ENCODE measurements around the gene TSPO2. TPM values are rescaled to one million over a fixed set of nuclear protein-coding genes. Genes with fewer than 3 reads are reported as not detected.

Gene TSPO2
- total and polyA plus RNA-seq, 2 donors (not counting 3 experiments of a cell fraction or from before 2014, with no cell fraction given), result not detected

DNA sequence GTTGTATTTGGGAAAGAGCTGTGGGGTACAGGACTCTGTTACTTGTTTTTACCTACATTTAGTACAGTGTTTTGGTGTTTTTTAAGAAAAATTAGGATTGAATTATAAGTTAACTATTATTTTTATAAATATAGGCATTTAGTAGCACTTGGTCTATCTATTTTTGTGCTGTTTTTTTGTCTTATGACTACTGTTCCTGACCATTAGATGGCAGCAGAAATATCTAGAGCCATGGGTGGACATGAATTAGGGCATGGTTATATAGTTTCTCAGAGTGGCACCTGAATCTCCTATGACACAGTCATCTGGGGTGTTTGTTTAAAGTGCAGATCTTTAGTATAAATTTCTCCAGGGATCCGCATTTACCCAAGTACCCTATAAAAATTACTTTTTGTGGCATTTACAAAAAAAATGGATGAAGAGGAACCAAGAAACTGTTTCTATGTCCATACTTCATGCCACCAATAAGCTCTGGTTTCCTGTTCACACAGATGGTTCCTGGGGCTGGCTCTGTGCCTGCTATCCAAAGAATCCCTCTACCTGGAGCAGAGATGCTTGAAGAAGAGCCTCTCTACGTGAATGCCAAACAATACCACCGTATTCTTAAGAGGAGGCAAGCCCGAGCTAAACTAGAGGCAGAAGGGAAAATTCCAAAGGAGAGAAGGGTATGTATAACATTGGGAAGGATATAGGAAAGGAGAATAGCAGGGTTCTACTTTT, 50.3 kb downstream of the TSPO2 start:
- BruUV-seq (replicated peaks), result no TSS peak
- dilution Hi-C loops (cut with MboI; ENCODE audit: extremely low pct_ligation_motif_present, low sequenced_read_pairs) (no loop called here), intact Hi-C loops (cut with micrococcal nuclease) (loop anchor here (1.0 to 2.0 kb wide), 2 partner anchors 90 to 226 kb away; no protein-coding TSS in a partner anchor)
- H3K4me2 ChIP-seq (ENCODE audit: insufficient read depth, low read length), result no peak overlapping the region
- DNase-seq (ENCODE audit: low read depth, low spot score) (peak; percentile 36), FAIRE-seq (peak; percentile 57)
- POLR2A ChIA-PET, result no interaction called here
- H3K27ac ChIP-seq (ENCODE audit: insufficient read depth, low read depth, low read length), result no peak overlapping the region
- no peaks in the 10 kb centered on the region for H3K9me3 ChIP-seq (replicated peaks; ENCODE audit: control insufficient read depth, insufficient read depth, low read length)
- H3K9me1 ChIP-seq (replicated peaks; ENCODE audit: control insufficient read depth, extremely low read depth, insufficient read depth, low read length), result no peaks in the 10 kb centered on the region
- no peaks in the 10 kb centered on the region for H3K27me3 ChIP-seq (ENCODE audit: control insufficient read depth in 2 of 2, insufficient read depth in 2 of 2, low read length in 2 of 2)
- no peak overlapping the region for H3K4me3 ChIP-seq (replicated peaks in 1 of 3; ENCODE audit: insufficient read depth in 1 of 3, low read depth in 1 of 3, low read length in 3 of 3)
- peaks cover 2% of the 10 kb centered on the region for H3K79me2 ChIP-seq (ENCODE audit: control insufficient read depth, insufficient read depth, low read length)
- peaks cover 26 to 59% of the 10 kb centered on the region in 2 experiments for H3K36me3 ChIP-seq (ENCODE audit: control insufficient read depth in 2 of 2, extremely low read depth in 1 of 2, insufficient read depth in 2 of 2, low read length in 2 of 2)
- H3K9ac ChIP-seq (replicated peaks; ENCODE audit: extremely low read depth, insufficient read depth, low read length), result no peak overlapping the region
- H3K4me1 ChIP-seq (ENCODE audit: control insufficient read depth, extremely low read depth, insufficient read depth, low read length), result peaks cover 16% of the 10 kb centered on the region
- no peak overlapping the region for H2AFZ ChIP-seq (ENCODE audit: low read depth, low read length)
- CTCF ChIA-PET, result interaction anchor here (0.9 to 6.1 kb wide), 8 partner anchors 10 to 214 kb away, joined by 3 to 89 read pairs (median 4); no protein-coding TSS in a partner anchor
- H4K20me1 ChIP-seq (replicated peaks; ENCODE audit: control insufficient read depth, extremely low read depth, insufficient read depth, low read length), result no peaks in the 10 kb centered on the region
- no peak for TF ChIP-seq MAX (IDR thresholded peaks at IDR 0.05; ENCODE audit: insufficient read depth, insufficient read length)
- TF ChIP-seq CTCF (IDR thresholded peaks at IDR 0.05; ENCODE audit: extremely low read depth in 1 of 2, insufficient read depth in 1 of 2, low read depth in 1 of 2, low read length in 2 of 2), result peak; percentile 9 to 39
- no peak for TF ChIP-seq FOS (IDR thresholded peaks at IDR 0.05; ENCODE audit: borderline replicate concordance, insufficient read depth, low read length)

GRCh38 chr6:41093729-41094128, 51.5 kb downstream of the TSPO2 start:
- FAIRE-seq (no peak), DNase-seq (ENCODE audit: low read depth, low spot score) (no peak)
- H3K4me2 ChIP-seq (ENCODE audit: insufficient read depth, low read length), result no peak overlapping the region
- TF ChIP-seq EZH2 (IDR thresholded peaks at IDR 0.05; ENCODE audit: borderline replicate concordance, low read depth, low read length, severe bottlenecking), result no peak
- no peak for TF ChIP-seq FOS (IDR thresholded peaks at IDR 0.05; ENCODE audit: borderline replicate concordance, insufficient read depth, low read length)
- no peak for TF ChIP-seq MAX (IDR thresholded peaks at IDR 0.05; ENCODE audit: insufficient read depth, insufficient read length)
- TF ChIP-seq GATA2 (IDR thresholded peaks at IDR 0.05; ENCODE audit: insufficient read depth, insufficient read length, low read depth, low read length), result no peak
- no peak for TF ChIP-seq MYC (IDR thresholded peaks at IDR 0.05; ENCODE audit: low read depth, low read length)
- TF ChIP-seq CTCF (IDR thresholded peaks at IDR 0.05; ENCODE audit: extremely low read depth in 1 of 2, insufficient read depth in 1 of 2, low read depth in 1 of 2, low read length in 2 of 2), result no peak
- dilution Hi-C loops (cut with MboI; ENCODE audit: extremely low pct_ligation_motif_present, low sequenced_read_pairs), result no loop called here
- no peaks in the 10 kb centered on the region for H3K9me3 ChIP-seq (replicated peaks; ENCODE audit: control insufficient read depth, insufficient read depth, low read length)
- peaks cover 27% of the 10 kb centered on the region for H3K4me1 ChIP-seq (ENCODE audit: control insufficient read depth, extremely low read depth, insufficient read depth, low read length)
- POLR2A ChIA-PET, result no interaction called here
- H3K9me1 ChIP-seq (replicated peaks; ENCODE audit: control insufficient read depth, extremely low read depth, insufficient read depth, low read length), result no peaks in the 10 kb centered on the region
- intact Hi-C loops (cut with micrococcal nuclease), result loop anchor here (2.0 kb wide), 1 partner anchor 225 kb away; no protein-coding TSS in a partner anchor
- H3K9ac ChIP-seq (replicated peaks; ENCODE audit: extremely low read depth, insufficient read depth, low read length), result no peak overlapping the region
- H3K79me2 ChIP-seq (ENCODE audit: control insufficient read depth, insufficient read depth, low read length), result peaks cover 2% of the 10 kb centered on the region
- H3K27ac ChIP-seq (ENCODE audit: insufficient read depth, low read depth, low read length), result no peak overlapping the region
- CTCF ChIA-PET, result interaction anchor here (2.6 to 6.1 kb wide), 2 partner anchors 18 to 88 kb away, joined by 12 to 89 read pairs; no protein-coding TSS in a partner anchor
- no peak overlapping the region for H3K4me3 ChIP-seq (replicated peaks in 1 of 3; ENCODE audit: insufficient read depth in 1 of 3, low read depth in 1 of 3, low read length in 3 of 3)
- peaks cover 27 to 60% of the 10 kb centered on the region in 2 experiments for H3K36me3 ChIP-seq (ENCODE audit: control insufficient read depth in 2 of 2, extremely low read depth in 1 of 2, insufficient read depth in 2 of 2, low read length in 2 of 2)
- no peaks in the 10 kb centered on the region for H3K27me3 ChIP-seq (ENCODE audit: control insufficient read depth in 2 of 2, insufficient read depth in 2 of 2, low read length in 2 of 2)
- no peak overlapping the region for H2AFZ ChIP-seq (ENCODE audit: low read depth, low read length)
- no TSS peak for BruUV-seq (replicated peaks)
- no peaks in the 10 kb centered on the region for H4K20me1 ChIP-seq (replicated peaks; ENCODE audit: control insufficient read depth, extremely low read depth, insufficient read depth, low read length)
